T-cell (primary cell): Measurements from ENCODE around the gene CYB5A. TPM values are rescaled to one million over a fixed set of nuclear protein-coding genes. Genes with fewer than 3 reads are reported as not detected.

Experiments used
- ATAC-seq, 4 experiments: fragments of 200-7000 bp in 3 of 4; fragments of 150-1000 bp in 1 of 4; cut with Tn5 transposase; replicated peaks in 1 of 4; 1 replicate in 3 of 4; 2 replicates in 1 of 4; pipeline ENCODE4 v1.10.0; 2021; ENCODE audit warnings: moderate library complexity in 3 of 4, mild to moderate bottlenecking in 2 of 4, moderate number of reproducible peaks in 1 of 4
- CTCF ChIA-PET, 2 donors: fragments of 300-600 bp; sonication (Branson Sonifier 250); formaldehyde crosslinking; loops; one replicate each; lab custom pipeline; 2022; ENCODE audit warnings: antibody characterized with exemption in 2 of 2; lab: Charles Lee
- POLR2A ChIA-PET, 2 donors: fragments of 300-600 bp; sonication (Branson Sonifier 250); formaldehyde crosslinking; loops; one replicate each; lab custom pipeline; 2022; ENCODE audit warnings: antibody characterized with exemption in 2 of 2; lab: Charles Lee
- DNase-seq, 35 experiments: peaks; one replicate each; pipeline versions ENCODE4 v3.0.0 to v3.0.0-alpha.2; 2013 to 2023
- H3K27ac ChIP-seq: one replicate; pipeline ENCODE4 v1.5.1; 2013; ENCODE audit warnings: low read length
- H3K27me3 ChIP-seq, 2 experiments: replicated peaks in 1 of 2; 1 replicate in 1 of 2; 2 replicates in 1 of 2; pipeline versions ENCODE4 v1.6.1 to v1.7.0; 2013; ENCODE audit warnings: low read length in 1 of 2, mixed read lengths in 1 of 2; ENCODE audit not compliant: control insufficient read depth in 2 of 2, insufficient read depth in 2 of 2; ENCODE audit errors: extremely low read depth in 1 of 2
- H3K36me3 ChIP-seq, 2 donors: 1 replicate in 1 of 2; 2 replicates in 1 of 2; pipeline versions ENCODE4 v1.6.1 to v1.7.0; 2013; ENCODE audit warnings: low read length in 1 of 2; ENCODE audit not compliant: control insufficient read depth in 2 of 2, insufficient read depth in 1 of 2; ENCODE audit errors: extremely low read depth in 1 of 2
- H3K4me1 ChIP-seq, 2 experiments: 1 replicate in 1 of 2; 2 replicates in 1 of 2; pipeline versions ENCODE4 v1.6.1 to v1.7.0; 2013; ENCODE audit warnings: low read length in 2 of 2, mixed read lengths in 1 of 2; ENCODE audit not compliant: insufficient read depth in 2 of 2, control insufficient read depth in 1 of 2; ENCODE audit errors: extremely low read depth in 1 of 2
- H3K4me3 ChIP-seq, 2 donors: 1 replicate in 1 of 2; 2 replicates in 1 of 2; pipeline versions ENCODE4 v1.5.1 to v1.7.0; 2013; ENCODE audit warnings: mild to moderate bottlenecking in 2 of 2, low read length in 1 of 2, moderate library complexity in 1 of 2; ENCODE audit not compliant: control insufficient read depth in 1 of 2; ENCODE audit errors: extremely low read depth in 1 of 2
- H3K9me3 ChIP-seq: 2 replicates; pipeline ENCODE4 v1.7.0; 2013
- H3K27ac Mint-ChIP-seq, 2 donors: one replicate each; pipeline ENCODE4 v1.8.0; 2020 to 2021; ENCODE audit warnings: mild to moderate bottlenecking in 2 of 2, mixed read lengths in 2 of 2
- H3K27me3 Mint-ChIP-seq, 2 donors: one replicate each; pipeline ENCODE4 v1.8.0; 2021 to 2022; ENCODE audit warnings: mixed read lengths in 2 of 2
- H3K36me3 Mint-ChIP-seq: one replicate; pipeline ENCODE4 v1.8.0; 2021; ENCODE audit warnings: mixed read lengths
- H3K4me1 Mint-ChIP-seq, 3 donors: one replicate each; pipeline ENCODE4 v1.8.0; 2020 to 2022; ENCODE audit warnings: mixed read lengths in 3 of 3, mild to moderate bottlenecking in 1 of 3
- H3K4me3 Mint-ChIP-seq, 3 donors: one replicate each; pipeline ENCODE4 v1.8.0; 2020 to 2022; ENCODE audit warnings: mild to moderate bottlenecking in 3 of 3, mixed read lengths in 3 of 3, moderate library complexity in 3 of 3
- H3K9me3 Mint-ChIP-seq, 3 donors: one replicate each; pipeline ENCODE4 v1.8.0; 2020 to 2022; ENCODE audit warnings: mixed read lengths in 3 of 3
- WGBS: methylation state at CpG from one replicate; pipeline ENCODE4 v1.1.5; 2013; ENCODE audit warnings: missing lambda C conversion rate; ENCODE audit not compliant: insufficient coverage; 5-methylcytosine and 5-hydroxymethylcytosine counted together
- total RNA-seq, 35 experiments: library from RNA in 6 of 35; stranded (reverse) in 6 of 35; fragments of 120-200 nt in 1 of 35; gene quantifications; one replicate each; pipeline versions ENCODE4 v1.2.1 to v1.2.4 and lab custom pipeline; 2013 to 2026

Gene CYB5A
- total RNA-seq, 5 donors from 2014 or later (not counting 1 experiment from before 2014, with no cell fraction given) = 14.4 to 28.8 (median 25.1) TPM

DNA sequence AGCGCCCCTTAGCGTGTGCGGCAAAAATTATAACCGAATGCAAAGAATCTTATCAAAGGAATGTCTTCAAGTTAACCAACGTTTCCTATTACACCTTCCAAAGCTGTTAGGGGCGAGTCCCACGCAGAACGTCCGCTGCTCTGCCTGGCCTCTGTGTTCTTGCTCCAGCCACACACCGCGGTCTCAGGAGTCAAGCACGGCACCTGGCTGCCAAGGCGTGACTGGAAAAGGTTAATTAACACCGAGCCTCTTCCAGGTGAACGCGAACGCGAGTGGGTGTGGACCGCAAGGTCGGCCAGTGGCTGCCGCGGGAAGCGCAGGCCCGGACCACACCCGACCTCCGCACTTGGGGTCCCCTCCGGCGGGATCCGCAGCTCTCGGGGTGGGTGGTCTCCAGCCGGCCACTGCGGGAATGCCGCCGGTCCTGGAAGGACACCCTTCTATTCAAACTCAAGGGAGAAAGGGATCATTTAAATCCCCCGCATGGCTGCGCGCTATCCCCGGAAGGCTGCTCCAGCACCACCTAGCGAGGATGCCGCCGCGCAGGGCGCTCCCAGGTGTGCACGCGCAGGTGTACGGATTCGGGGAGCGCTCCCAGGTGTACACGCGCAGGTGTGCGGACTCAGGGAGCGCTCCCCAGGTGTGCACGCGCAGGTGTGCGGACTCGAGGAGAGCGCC, 830 bp downstream of the CYB5A start:
- Histone ChIP-seq H3K4me1 (peaks cover 2 to 19% of the 10 kb centered on the region in 2 experiments), H3K36me3 (no peaks in the 10 kb centered on the region), H3K4me3 (peak overlapping the region; percentile 90 to 98), H3K27ac (no peak overlapping the region), H3K27me3 (peaks cover 0 to 3% of the 10 kb centered on the region in 2 experiments), H3K9me3 (no peaks in the 10 kb centered on the region)
- Mint-ChIP-seq H3K4me3 (peak overlapping the region in 1 of 3 donors; percentile 83), H3K27ac (no peak overlapping the region), H3K9me3 (no peaks in the 10 kb centered on the region), H3K4me1 (peaks cover 14 to 25% (median 19%) of the 10 kb centered on the region in 3 donors), H3K27me3 (no peaks in the 10 kb centered on the region), H3K36me3 (no peaks in the 10 kb centered on the region)
- ATAC-seq = peak in 2 of 4 experiments; percentile 1
- DNase-seq = peak in 19 of 35 experiments; percentile 3 to 42 (median 12)
- ChIA-PET POLR2A (interaction anchor here in 1 of 2 donors (0.6 kb wide), 1 partner anchor 82 kb away, joined by 5 read pairs; no protein-coding TSS in a partner anchor), CTCF (no interaction called here)
- WGBS = 34% methylated on average over 44 of the region's 57 CpGs

- H3K4me3 ChIP-seq = no peak overlapping the region
- no peaks in the 10 kb centered on the region for H3K36me3 Mint-ChIP-seq
- CTCF ChIA-PET = no interaction called here
- peaks cover 0 to 3% of the 10 kb centered on the region in 2 experiments for H3K27me3 ChIP-seq
- DNase-seq (no peak), ATAC-seq (no peak)
- 100% methylated on average over 3 of the region's 7 CpGs for WGBS
- H3K4me1 ChIP-seq = peaks cover 2 to 19% of the 10 kb centered on the region in 2 experiments
- no peak overlapping the region for H3K27ac ChIP-seq
- H3K9me3 Mint-ChIP-seq = no peaks in the 10 kb centered on the region
- H3K4me1 Mint-ChIP-seq = peaks cover 14 to 25% (median 19%) of the 10 kb centered on the region in 3 donors
- no peak overlapping the region for H3K27ac Mint-ChIP-seq
- no peaks in the 10 kb centered on the region for H3K9me3 ChIP-seq
- POLR2A ChIA-PET = no interaction called here
- H3K27me3 Mint-ChIP-seq = no peaks in the 10 kb centered on the region
- H3K36me3 ChIP-seq = no peaks in the 10 kb centered on the region
- peak overlapping the region in 1 of 3 donors; percentile 83 for H3K4me3 Mint-ChIP-seq
These were observed 1.7 kb downstream of the CYB5A start for GRCh38 chr18:74290021-74290420.

DNA sequence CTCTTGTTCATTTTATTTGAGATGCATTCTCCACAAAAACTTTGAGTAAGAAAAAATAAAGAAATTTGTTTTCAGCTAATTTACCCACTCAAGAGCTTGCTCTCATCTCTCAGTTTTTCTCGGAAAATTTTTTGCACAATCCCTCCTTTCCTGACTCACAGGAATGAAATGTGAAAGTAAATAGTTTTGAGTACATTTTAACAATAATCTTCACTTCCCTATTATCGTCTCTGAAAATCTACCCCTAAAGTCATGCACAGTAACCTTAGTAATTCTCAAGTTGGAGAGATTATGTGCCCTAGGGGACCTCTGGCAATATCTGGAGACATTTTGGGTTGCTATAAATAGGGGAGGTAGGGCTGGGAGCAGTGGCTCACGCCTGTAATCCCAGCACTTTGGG, 2.6 kb downstream of the CYB5A start:
- no peak for DNase-seq
- Mint-ChIP-seq H3K4me1 (peaks cover 14 to 25% (median 19%) of the 10 kb centered on the region in 3 donors), H3K4me3 (no peak overlapping the region), H3K27me3 (no peaks in the 10 kb centered on the region), H3K27ac (no peak overlapping the region), H3K36me3 (no peaks in the 10 kb centered on the region), H3K9me3 (no peaks in the 10 kb centered on the region)
- H3K4me3 ChIP-seq = no peak overlapping the region
- H3K27me3 ChIP-seq = peaks cover 0 to 3% of the 10 kb centered on the region in 2 experiments
- no peaks in the 10 kb centered on the region for H3K9me3 ChIP-seq
- no peaks in the 10 kb centered on the region for H3K36me3 ChIP-seq
- H3K4me1 ChIP-seq = peaks cover 2 to 19% of the 10 kb centered on the region in 2 experiments
- no peak for ATAC-seq
- no peak overlapping the region for H3K27ac ChIP-seq
- POLR2A ChIA-PET = no interaction called here
- CTCF ChIA-PET = interaction anchor here in 1 of 2 donors (0.7 kb wide), 1 partner anchor 204 kb away, joined by 3 read pairs; no protein-coding TSS in a partner anchor
- 83% methylated on average over 1 of the region's 3 CpGs for WGBS

DNA sequence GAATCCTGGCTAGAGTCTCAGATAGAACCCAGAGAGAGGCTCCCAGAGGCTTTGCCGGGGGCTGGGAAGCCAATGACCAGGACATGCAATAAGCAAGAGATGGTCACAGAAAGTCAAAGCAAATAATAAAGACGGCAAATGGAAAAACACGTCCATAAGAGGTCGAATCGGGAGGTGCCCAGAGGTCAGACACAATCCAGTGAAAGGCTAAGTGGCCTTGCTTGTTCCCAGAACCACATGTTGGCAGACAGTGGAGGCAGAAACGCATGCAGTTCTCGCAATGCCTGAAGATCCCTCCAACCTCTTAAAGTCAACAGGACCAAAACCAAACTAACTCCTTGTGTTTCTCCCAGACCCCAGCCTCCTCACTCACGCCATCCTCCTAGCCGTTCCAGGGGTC, 3.0 kb downstream of the CYB5A start:
- Histone ChIP-seq H3K27me3 (peaks cover 0 to 3% of the 10 kb centered on the region in 2 experiments), H3K27ac (no peak overlapping the region), H3K4me3 (no peak overlapping the region), H3K36me3 (no peaks in the 10 kb centered on the region), H3K4me1 (peaks cover 2 to 19% of the 10 kb centered on the region in 2 experiments), H3K9me3 (no peaks in the 10 kb centered on the region)
- ChIA-PET POLR2A (no interaction called here), CTCF (interaction anchor here in 1 of 2 donors (0.7 kb wide), 1 partner anchor 205 kb away, joined by 3 read pairs; no protein-coding TSS in a partner anchor)
- DNase-seq (no peak), ATAC-seq (no peak)
- peaks cover 14 to 26% (median 19%) of the 10 kb centered on the region in 3 donors for H3K4me1 Mint-ChIP-seq
- WGBS = 94% methylated on average over 7 of the region's 9 CpGs
- no peaks in the 10 kb centered on the region for H3K9me3 Mint-ChIP-seq
- no peaks in the 10 kb centered on the region for H3K27me3 Mint-ChIP-seq
- no peak overlapping the region for H3K4me3 Mint-ChIP-seq
- H3K27ac Mint-ChIP-seq = no peak overlapping the region
- H3K36me3 Mint-ChIP-seq = no peaks in the 10 kb centered on the region

DNA sequence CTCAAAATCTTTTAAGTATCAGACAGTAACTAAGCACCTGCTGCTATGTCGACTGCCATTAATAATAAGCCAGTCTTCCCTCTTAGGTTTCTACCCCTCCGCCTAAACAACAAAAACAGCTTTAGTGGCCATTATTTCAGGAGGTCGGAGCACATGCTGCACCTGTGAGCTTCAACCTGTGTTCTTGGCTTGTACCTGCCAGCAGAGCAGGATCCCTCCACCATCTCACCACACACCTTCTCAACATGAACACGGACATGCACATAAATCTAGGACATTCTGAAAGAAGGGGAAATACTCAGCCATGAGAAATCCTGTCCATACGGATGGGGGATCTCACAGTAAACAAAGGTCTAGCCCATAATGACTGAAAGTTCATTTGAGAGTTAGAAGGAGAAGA, 3.7 kb downstream of the CYB5A start:
- H3K9me3 ChIP-seq = no peaks in the 10 kb centered on the region
- ChIA-PET POLR2A (no interaction called here), CTCF (interaction anchor here in 1 of 2 donors (0.7 kb wide), 1 partner anchor 331 kb away, joined by 3 read pairs; no protein-coding TSS in a partner anchor)
- peaks cover 19 to 33% (median 25%) of the 10 kb centered on the region in 3 donors for H3K4me1 Mint-ChIP-seq
- H3K4me1 ChIP-seq = peaks cover 2 to 22% of the 10 kb centered on the region in 2 experiments
- H3K27me3 Mint-ChIP-seq = no peaks in the 10 kb centered on the region
- no peaks in the 10 kb centered on the region for H3K36me3 ChIP-seq
- WGBS = 90% methylated on average over 3 of the region's 5 CpGs
- no peak overlapping the region for H3K27ac Mint-ChIP-seq
- no peak overlapping the region for H3K4me3 ChIP-seq
- no peaks in the 10 kb centered on the region for H3K36me3 Mint-ChIP-seq
- no peak overlapping the region for H3K4me3 Mint-ChIP-seq
- no peaks in the 10 kb centered on the region for H3K9me3 Mint-ChIP-seq
- ATAC-seq (no peak), DNase-seq (no peak)
- H3K27ac ChIP-seq = no peak overlapping the region
- peaks cover 0 to 3% of the 10 kb centered on the region in 2 experiments for H3K27me3 ChIP-seq

- Histone ChIP-seq H3K27me3 (peaks cover 0 to 3% of the 10 kb centered on the region in 2 experiments), H3K4me3 (no peak overlapping the region), H3K9me3 (no peaks in the 10 kb centered on the region), H3K27ac (no peak overlapping the region), H3K36me3 (no peaks in the 10 kb centered on the region), H3K4me1 (peaks cover 2 to 26% of the 10 kb centered on the region in 2 experiments)
- no peak overlapping the region for H3K27ac Mint-ChIP-seq
- H3K9me3 Mint-ChIP-seq = no peaks in the 10 kb centered on the region
- ATAC-seq (no peak), DNase-seq (no peak)
- peaks cover 27 to 36% (median 30%) of the 10 kb centered on the region in 3 donors for H3K4me1 Mint-ChIP-seq
- POLR2A ChIA-PET = no interaction called here
- CTCF ChIA-PET = no interaction called here
- H3K4me3 Mint-ChIP-seq = no peak overlapping the region
- peaks cover 3% of the 10 kb centered on the region for H3K36me3 Mint-ChIP-seq
- no CpG with 5 or more reads among the region's 2 CpGs for WGBS
- no peaks in the 10 kb centered on the region for H3K27me3 Mint-ChIP-seq
These were observed 4.9 kb downstream of the CYB5A start for GRCh38 chr18:74286856-74287255.
